Heart left ventricle (tissue), 16 donors: ENCODE measurements around the gene COX10. TPM values are rescaled to one million over a fixed set of nuclear protein-coding genes. Genes with fewer than 3 reads are reported as not detected.
A peak's percentile ranks its signal among the peaks of the same experiment; 100 is the strongest.
"Not testable (repeated sequence)": the region's sequence is repeated elsewhere in the genome, so short reads cannot be mapped to it uniquely, and the experiment has no call there.

Source experiments
- ATAC-seq, 4 donors: fragments of 200-7000 bp; cut with Tn5 transposase; one replicate each; pipeline ENCODE4 v1.9.1; 2020 to 2022; ENCODE audit warnings: moderate library complexity in 4 of 4, mild to moderate bottlenecking in 3 of 4, moderate number of reproducible peaks in 1 of 4
- DNase-seq, 5 donors: peaks; one replicate each; pipeline ENCODE4 v3.0.0-alpha.2; 2020
- H3K27ac ChIP-seq, 12 donors: fragments of 200-600 bp; sonication (generic) in 4 of 12; one replicate each; pipeline versions ENCODE4 v1.5.0 to v1.8.0; 2016 to 2022; ENCODE audit warnings: mild to moderate bottlenecking in 2 of 12
- H3K27me3 ChIP-seq, 9 donors: fragments of 200-600 bp; sonication (generic) in 2 of 9; one replicate each; pipeline versions ENCODE4 v1.5.1 to v1.8.0; 2016 to 2022; ENCODE audit warnings: mild to moderate bottlenecking in 3 of 9
- H3K36me3 ChIP-seq, 9 donors: fragments of 200-600 bp; sonication (generic) in 2 of 9; one replicate each; pipeline versions ENCODE4 v1.5.0 to v1.8.0; 2018 to 2022; ENCODE audit warnings: mild to moderate bottlenecking in 2 of 9
- H3K4me1 ChIP-seq, 12 donors: fragments of 200-600 bp; sonication (generic) in 4 of 12; one replicate each; pipeline versions ENCODE4 v1.5.0 to v1.8.0; 2016 to 2022; ENCODE audit warnings: mild to moderate bottlenecking in 3 of 12
- H3K4me3 ChIP-seq, 12 donors: fragments of 200-600 bp; sonication (generic) in 4 of 12; one replicate each; pipeline versions ENCODE4 v1.5.0 to v1.8.0; 2017 to 2022; ENCODE audit warnings: mild to moderate bottlenecking in 9 of 12, moderate library complexity in 4 of 12
- H3K9me3 ChIP-seq, 12 donors: fragments of 200-600 bp; sonication (generic) in 4 of 12; one replicate each; pipeline versions ENCODE4 v1.5.0 to v1.8.0; 2016 to 2022; ENCODE audit warnings: mild to moderate bottlenecking in 1 of 12
- CTCF ChIP-seq, 12 donors: fragments of 200-600 bp; sonication (generic) in 4 of 12; IDR thresholded peaks; one replicate each; pipeline versions ENCODE4 v1.5.0 to v1.8.0; 2018 to 2022; ENCODE audit warnings: antibody characterized with exemption in 12 of 12, mild to moderate bottlenecking in 5 of 12
- POLR2A ChIP-seq, 2 donors: fragments of 450-650 bp; IDR thresholded peaks; one replicate each; pipeline ENCODE4 v1.6.1; 2017; ENCODE audit warnings: antibody characterized with exemption in 2 of 2, mild to moderate bottlenecking in 2 of 2, moderate library complexity in 2 of 2
- WGBS, 4 donors: extraction: QIAGEN DNeasy Blood & Tissue Kit in 2 of 4; methylation state at CpG; one replicate each; pipeline versions ENCODE4 v1.1.5 to v1.1.7; 2013 to 2018; 5-methylcytosine and 5-hydroxymethylcytosine counted together
- intact Hi-C, 10 donors: fragments of 100-400 bp; cut with DNase I; formaldehyde crosslinking; loops; one replicate each; pipeline versions ENCODE4 v1.11.1 to v1.14.2; 2022
- polyA plus RNA-seq, 2 donors: library from polyadenylated mRNA; stranded (reverse); fragments of 200-250 nt; gene quantifications; one replicate each; pipeline ENCODE4 v1.2.3, GENCODE V29; 2013
- total RNA-seq, 9 donors: library from RNA; depleted of rRNA in 2 of 9; stranded (reverse); fragments of >200 nt in 2 of 9; fragmentation: NEBNext Ultra II Directional in 3 of 9; extraction: Animal tissue kit (Norgen Biotek cat#: 25700) in 3 of 9; gene quantifications; one replicate each; pipeline versions ENCODE4 v1.1.0 to v1.2.4, GENCODE V29; 2016 to 2023
- donor health status: ischemic (EF 13 %, LVEDD 7.1; RV severe dilation, severe dysfunction).
- donor health status: healthy with polysubstance abuse.
- donor health status: DM: no; HTN: yes; CAD: no.
- donor health status: DM: no; HTN: no; CAD: no.
- donor health status: ischemic (EF 25% LVEDD 6.9; RV normal size, moderate dysfunction).
- donor health status: ischemic (EF 25% LVEDD 5.7; RV mildly dilated, moderate dysfunction).
- donor health status: healthy.
- donor health status: DM: yes; HTN: yes; CAD: no.
- donor health status: ischemic (EF 35%, LVEDD 5.7; RV mildly dilated, moderate dysfunction).
- donor health status: nonischemic (EF 11% LVEDD 7.7; RV severe dilation, severe dysfunction).
- donor health status: DM: yes; HTN: yes; CAD: no.
- donor health status: PGD.
- donor health status: ischemic (EF 29% LVEDD 5.4; RV normal size, mild dysfunction).
- donor health status: nonischemic (EF 23%, LVEDD 6.1; RV moderate dilation, normal function).

COX10 gene
- total and polyA plus RNA-seq, 11 donors: 17.8 to 96.0 (median 48.6) TPM

- TF ChIP-seq POLR2A (IDR thresholded peaks at IDR 0.05) (no peak), CTCF (IDR thresholded peaks at IDR 0.05) (no peak)
- no peaks in the 10 kb centered on the region for H3K36me3 ChIP-seq
- no peak overlapping the region for H3K27ac ChIP-seq
- no peaks in the 10 kb centered on the region for H3K27me3 ChIP-seq
- peaks cover 0 to 19% (median 11%) of the 10 kb centered on the region in 12 donors for H3K9me3 ChIP-seq
- intact Hi-C loops: no loop called here
- no peak for DNase-seq
- no peak for ATAC-seq
- no peaks in the 10 kb centered on the region for H3K4me1 ChIP-seq
- WGBS, 4 donors: 95% methylated on average over 2 of the region's 2 CpGs
- no peak overlapping the region for H3K4me3 ChIP-seq
Measured at GRCh38 chr17:14169287-14169686, 100.0 kb downstream of the COX10 start.

- WGBS, 4 donors: 94 to 99% (median 98%) methylated on average over 1 of the region's 1 CpG
- Histone ChIP-seq H3K4me3 (no peak overlapping the region), H3K4me1 (no peaks in the 10 kb centered on the region), H3K27ac (no peak overlapping the region), H3K27me3 (no peaks in the 10 kb centered on the region), H3K9me3 (peaks cover 0 to 19% (median 11%) of the 10 kb centered on the region in 12 donors), H3K36me3 (no peaks in the 10 kb centered on the region)
- intact Hi-C loops: no loop called here
- no peak for ATAC-seq
- DNase-seq: no peak
- TF ChIP-seq CTCF (IDR thresholded peaks at IDR 0.05): no peak
- TF ChIP-seq POLR2A (IDR thresholded peaks at IDR 0.05): no peak
Measured at GRCh38 chr17:14169901-14170300, 100.6 kb downstream of the COX10 start.

GRCh38 chr17:14176989-14177388 is 107.7 kb downstream of the COX10 start:
- H3K9me3 ChIP-seq, H3K27me3 ChIP-seq, H3K27ac ChIP-seq, H3K4me1 ChIP-seq, H3K36me3 ChIP-seq, ATAC-seq, DNase-seq, intact Hi-C loops, H3K4me3 ChIP-seq: not testable (repeated sequence)
- WGBS, 4 donors: 10 to 42% (median 19%) methylated on average over 3 of the region's 3 CpGs

- ATAC-seq: peak; percentile 28 to 64 (median 48)
- WGBS, 4 donors: 78% methylated on average over 1 of the region's 4 CpGs; no CpG with 5 or more reads in 3 of the 4 donors
- intact Hi-C loops: not testable (repeated sequence)
Measured at GRCh38 chr17:14177801-14178200, 108.5 kb downstream of the COX10 start.

GRCh38 chr17:14179951-14180350 is 110.6 kb downstream of the COX10 start:
- H3K27ac ChIP-seq, H3K9me3 ChIP-seq, H3K27me3 ChIP-seq, intact Hi-C loops, DNase-seq, H3K36me3 ChIP-seq, H3K4me1 ChIP-seq, ATAC-seq, H3K4me3 ChIP-seq: not testable (repeated sequence)
- no CpG with 5 or more reads among the region's 1 CpG for WGBS, 4 donors

More at GRCh38 chr17:14177801-14178200, 108.5 kb downstream of the COX10 start:
- H3K36me3 ChIP-seq, DNase-seq, H3K4me3 ChIP-seq, H3K27ac ChIP-seq, H3K4me1 ChIP-seq, H3K9me3 ChIP-seq, H3K27me3 ChIP-seq: not testable (repeated sequence)

GRCh38 chr17:14182084-14182483 is 112.8 kb downstream of the COX10 start:
- 95 to 98% (median 97%) methylated on average over 6 of the region's 6 CpGs for WGBS, 4 donors
- H3K36me3 ChIP-seq, H3K4me3 ChIP-seq, H3K27me3 ChIP-seq, DNase-seq, ATAC-seq, H3K27ac ChIP-seq, intact Hi-C loops, H3K9me3 ChIP-seq, H3K4me1 ChIP-seq: not testable (repeated sequence)

GRCh38 chr17:14184536-14184935 is 115.2 kb downstream of the COX10 start:
- H3K27ac ChIP-seq, DNase-seq, H3K9me3 ChIP-seq, intact Hi-C loops, H3K36me3 ChIP-seq, H3K4me1 ChIP-seq, H3K27me3 ChIP-seq, H3K4me3 ChIP-seq: not testable (repeated sequence)
- peak; percentile 65 to 89 (median 81) for ATAC-seq
- WGBS, 4 donors: 66 to 83% (median 68%) methylated on average over 2 to 5 of the region's 5 CpGs

GRCh38 chr17:14186443-14186842 is 117.1 kb downstream of the COX10 start:
- intact Hi-C loops, ATAC-seq, H3K4me3 ChIP-seq, H3K9me3 ChIP-seq, DNase-seq, H3K36me3 ChIP-seq, H3K27ac ChIP-seq, H3K4me1 ChIP-seq, H3K27me3 ChIP-seq: not testable (repeated sequence)
- 86 to 100% (median 96%) methylated on average over 1 to 3 of the region's 4 CpGs; no CpG with 5 or more reads in 1 of the 4 donors for WGBS, 4 donors

- Histone ChIP-seq H3K4me1 (peaks cover 0 to 13% (median 0%) of the 10 kb centered on the region in 12 donors), H3K36me3 (peaks cover 0 to 15% (median 3%) of the 10 kb centered on the region in 9 donors)
- DNase-seq, intact Hi-C loops, ATAC-seq, H3K27ac ChIP-seq, H3K4me3 ChIP-seq, H3K9me3 ChIP-seq, H3K27me3 ChIP-seq: not testable (repeated sequence)
- 80 to 86% methylated on average over 1 of the region's 1 CpG; no CpG with 5 or more reads in 2 of the 4 donors for WGBS, 4 donors
Measured at GRCh38 chr17:14190774-14191173, 121.5 kb downstream of the COX10 start.

- peaks cover 0 to 16% (median 3%) of the 10 kb centered on the region in 9 donors for H3K36me3 ChIP-seq
- H3K27ac ChIP-seq, ATAC-seq, H3K27me3 ChIP-seq, H3K4me3 ChIP-seq, H3K9me3 ChIP-seq, intact Hi-C loops, DNase-seq: not testable (repeated sequence)
- peaks cover 0 to 20% (median 0%) of the 10 kb centered on the region in 12 donors for H3K4me1 ChIP-seq
Measured at GRCh38 chr17:14191469-14191868, 122.2 kb downstream of the COX10 start.
